Adipocyte (in vitro differentiated cells): ENCODE results near the gene TCERG1L.

Source experiments
- DNase-seq: peaks from one replicate; pipeline ENCODE4 v3.0.0-alpha.2; 2015; ENCODE audit warnings: low read depth
- H3K27me3 ChIP-seq: replicated peaks from 2 replicates; pipeline ENCODE4 v1.7.0; 2013; ENCODE audit warnings: mild to moderate bottlenecking, low read length, moderate library complexity; ENCODE audit not compliant: control insufficient read depth, insufficient read depth
- H3K36me3 ChIP-seq: 2 replicates; pipeline ENCODE4 v1.7.0; 2013; ENCODE audit warnings: low read length, mild to moderate bottlenecking, moderate library complexity; ENCODE audit not compliant: control insufficient read depth, insufficient read depth, severe bottlenecking
- H3K4me1 ChIP-seq: 2 replicates; pipeline ENCODE4 v1.7.0; 2013; ENCODE audit warnings: mild to moderate bottlenecking, low read length, moderate library complexity; ENCODE audit not compliant: control insufficient read depth, insufficient read depth
- H3K4me3 ChIP-seq: 2 replicates; pipeline ENCODE4 v1.7.0; 2013; ENCODE audit warnings: mild to moderate bottlenecking, low read length, moderate library complexity
- H3K9ac ChIP-seq: 2 replicates; pipeline ENCODE4 v1.7.0; 2013; ENCODE audit warnings: mild to moderate bottlenecking, low read length, moderate library complexity
- H3K9me3 ChIP-seq: 2 replicates; pipeline ENCODE4 v1.7.0; 2013; ENCODE audit warnings: mild to moderate bottlenecking, low read length, moderate library complexity; ENCODE audit not compliant: control insufficient read depth

Gene TCERG1L

DNA sequence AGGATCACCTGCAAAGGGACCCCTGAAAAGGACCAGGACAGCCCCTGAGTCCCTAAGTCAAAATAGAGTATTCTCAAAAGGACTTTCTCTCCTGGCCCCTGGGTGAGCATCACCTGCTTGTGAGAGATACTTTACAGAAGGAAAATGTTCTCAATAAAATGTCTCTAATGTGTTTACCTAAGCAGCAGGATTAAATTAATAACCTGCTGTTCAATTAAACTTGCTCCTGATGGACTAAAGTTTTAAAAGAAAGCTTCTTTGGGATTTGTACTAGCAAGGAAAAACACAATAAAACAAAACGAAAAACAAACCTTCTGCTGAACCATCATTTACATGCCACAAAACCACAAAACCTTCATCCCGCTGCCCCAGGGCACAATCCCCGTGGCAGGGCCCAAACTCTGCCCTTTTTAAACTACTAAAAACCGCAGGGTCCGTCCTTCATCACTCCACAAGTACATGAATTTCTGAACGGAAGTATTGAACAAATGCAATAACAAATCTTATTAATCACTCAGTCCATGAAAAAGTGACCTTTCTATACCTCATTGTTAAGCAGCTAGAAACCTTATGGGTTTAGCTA is 197.7 kb downstream of the TCERG1L start:
- no peaks in the 10 kb centered on the region for H3K9me3 ChIP-seq

DNA sequence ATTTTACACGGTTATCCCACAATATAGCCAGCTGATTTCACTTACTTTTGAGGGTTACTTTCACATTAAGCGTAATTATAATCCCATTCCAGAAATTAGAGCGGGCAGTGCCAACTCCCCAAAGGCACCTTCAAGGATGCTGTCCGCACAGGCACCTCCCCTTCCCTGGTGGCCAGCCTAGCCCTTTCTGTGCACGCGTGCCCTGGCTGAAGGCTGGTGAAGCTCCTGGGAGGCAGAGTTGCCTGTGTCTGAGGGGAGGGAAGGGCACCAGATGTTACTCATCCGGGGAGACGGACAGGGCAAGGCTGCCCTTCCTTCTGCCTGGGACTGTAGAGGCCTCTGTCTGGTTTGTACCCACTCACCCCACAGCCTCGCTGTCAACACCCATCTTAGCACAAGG is 198.4 kb downstream of the TCERG1L start:
- no peaks in the 10 kb centered on the region for H3K36me3 ChIP-seq
- H3K4me1 ChIP-seq = no peaks in the 10 kb centered on the region
- no peak overlapping the region for H3K4me3 ChIP-seq
- peaks cover 4% of the 10 kb centered on the region for H3K9me3 ChIP-seq
- H3K9ac ChIP-seq = no peak overlapping the region
- DNase-seq = no peak
- no peaks in the 10 kb centered on the region for H3K27me3 ChIP-seq

More for the DNA sequence above, 197.7 kb downstream of the TCERG1L start:
- no peaks in the 10 kb centered on the region for H3K36me3 ChIP-seq
- no peaks in the 10 kb centered on the region for H3K4me1 ChIP-seq
- no peak overlapping the region for H3K9ac ChIP-seq
- no peak for DNase-seq
- no peaks in the 10 kb centered on the region for H3K27me3 ChIP-seq
- no peak overlapping the region for H3K4me3 ChIP-seq

GRCh38 chr10:131112691-131113090 is 198.8 kb downstream of the TCERG1L start:
- H3K4me3 ChIP-seq = no peak overlapping the region

DNA sequence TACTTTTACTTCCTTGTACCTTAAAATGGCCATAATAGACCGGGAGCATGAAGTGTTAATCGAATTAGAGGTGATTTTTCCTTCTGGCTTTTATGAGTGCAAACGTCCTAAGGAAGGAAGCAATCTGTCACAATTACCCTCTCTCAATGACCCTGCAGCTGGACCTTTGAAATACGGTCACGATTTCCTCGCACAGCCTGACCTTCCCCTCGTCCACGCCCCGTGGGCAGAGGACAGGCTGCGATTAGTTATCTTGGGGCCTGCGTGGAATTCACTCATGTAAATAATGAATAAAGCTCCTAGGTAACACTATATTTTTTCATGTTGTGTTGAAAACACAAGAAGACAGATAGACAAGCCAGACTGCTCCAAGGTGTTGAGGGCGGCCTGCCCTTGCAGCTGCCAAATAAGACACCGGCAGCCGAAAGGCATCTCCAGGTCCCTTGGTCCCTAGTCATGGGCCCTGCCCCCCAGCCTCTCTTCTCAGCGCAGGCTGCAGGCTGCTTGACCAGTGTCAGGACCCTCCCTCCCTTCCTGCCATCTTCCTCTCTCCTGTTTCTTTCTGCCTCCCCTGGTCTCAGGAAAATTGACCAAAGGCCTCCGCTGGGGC is 199.9 kb downstream of the TCERG1L start:
- H3K9me3 ChIP-seq = peaks cover 6% of the 10 kb centered on the region
- no peak overlapping the region for H3K9ac ChIP-seq
- DNase-seq = no peak

More at GRCh38 chr10:131112691-131113090, 198.8 kb downstream of the TCERG1L start:
- Histone ChIP-seq H3K9ac (no peak overlapping the region), H3K27me3 (no peaks in the 10 kb centered on the region), H3K36me3 (no peaks in the 10 kb centered on the region), H3K9me3 (peaks cover 6% of the 10 kb centered on the region), H3K4me1 (no peaks in the 10 kb centered on the region)
- DNase-seq = no peak

GRCh38 chr10:131111007-131111406 is 200.5 kb downstream of the TCERG1L start:
- H3K9ac ChIP-seq = no peak overlapping the region
- DNase-seq = no peak

More for the DNA sequence above, 199.9 kb downstream of the TCERG1L start:
- Histone ChIP-seq H3K4me3 (no peak overlapping the region), H3K4me1 (no peaks in the 10 kb centered on the region), H3K36me3 (no peaks in the 10 kb centered on the region), H3K27me3 (no peaks in the 10 kb centered on the region)

DNA sequence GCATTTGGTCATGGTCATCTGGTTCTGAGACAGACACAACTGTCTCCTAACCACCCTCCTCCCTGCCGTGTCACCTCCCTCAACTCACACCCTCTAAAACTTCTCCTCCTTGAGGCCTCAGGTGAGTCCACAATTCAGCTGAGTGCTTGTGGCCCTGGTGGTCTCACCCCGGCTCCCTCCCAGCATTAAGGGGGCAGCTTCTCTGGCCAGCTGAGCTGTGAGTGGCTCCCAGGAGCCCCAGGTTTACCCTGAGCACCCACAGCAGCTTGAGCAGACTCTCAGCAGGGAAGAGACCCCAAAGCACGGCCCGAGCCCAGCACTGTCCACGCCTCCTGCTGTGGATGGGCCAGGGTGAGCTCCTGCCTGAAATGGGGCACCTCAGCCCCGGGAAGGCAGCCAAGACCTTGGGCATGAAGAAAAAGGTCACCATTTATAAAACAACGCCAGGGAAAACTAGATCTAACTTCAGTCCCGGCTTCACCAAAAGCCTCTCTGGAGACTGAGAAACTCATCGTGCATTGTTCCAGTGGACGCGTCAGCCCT is 201.2 kb downstream of the TCERG1L start:
- no peak overlapping the region for H3K9ac ChIP-seq
- no peaks in the 10 kb centered on the region for H3K36me3 ChIP-seq
- peaks cover 6% of the 10 kb centered on the region for H3K9me3 ChIP-seq
- H3K4me1 ChIP-seq = no peaks in the 10 kb centered on the region
- DNase-seq = no peak
- no peaks in the 10 kb centered on the region for H3K27me3 ChIP-seq
- no peak overlapping the region for H3K4me3 ChIP-seq

More at GRCh38 chr10:131111007-131111406, 200.5 kb downstream of the TCERG1L start:
- no peaks in the 10 kb centered on the region for H3K27me3 ChIP-seq
- no peak overlapping the region for H3K4me3 ChIP-seq
- H3K9me3 ChIP-seq = peaks cover 6% of the 10 kb centered on the region
- no peaks in the 10 kb centered on the region for H3K36me3 ChIP-seq
- H3K4me1 ChIP-seq = no peaks in the 10 kb centered on the region

GRCh38 chr10:131109726-131110125 is 201.8 kb downstream of the TCERG1L start:
- H3K9me3 ChIP-seq = peaks cover 6% of the 10 kb centered on the region
- DNase-seq = no peak
- H3K9ac ChIP-seq = no peak overlapping the region
- H3K4me3 ChIP-seq = no peak overlapping the region
- H3K4me1 ChIP-seq = no peaks in the 10 kb centered on the region
- no peaks in the 10 kb centered on the region for H3K27me3 ChIP-seq
- H3K36me3 ChIP-seq = no peaks in the 10 kb centered on the region

- no peaks in the 10 kb centered on the region for H3K36me3 ChIP-seq
- H3K4me3 ChIP-seq = no peak overlapping the region
- DNase-seq = no peak
- no peak overlapping the region for H3K9ac ChIP-seq
- H3K27me3 ChIP-seq = no peaks in the 10 kb centered on the region
- H3K4me1 ChIP-seq = no peaks in the 10 kb centered on the region
- peaks cover 6% of the 10 kb centered on the region for H3K9me3 ChIP-seq
These were observed 202.2 kb downstream of the TCERG1L start for GRCh38 chr10:131109291-131109690.

- peaks cover 9% of the 10 kb centered on the region for H3K9me3 ChIP-seq
- no peak overlapping the region for H3K9ac ChIP-seq
- H3K4me3 ChIP-seq = no peak overlapping the region
- DNase-seq = no peak
- H3K4me1 ChIP-seq = no peaks in the 10 kb centered on the region
- no peaks in the 10 kb centered on the region for H3K27me3 ChIP-seq
- no peaks in the 10 kb centered on the region for H3K36me3 ChIP-seq
These were observed 203.6 kb downstream of the TCERG1L start for GRCh38 chr10:131107970-131108369.

- Histone ChIP-seq H3K4me3 (no peak overlapping the region), H3K36me3 (no peaks in the 10 kb centered on the region), H3K9ac (no peak overlapping the region), H3K27me3 (no peaks in the 10 kb centered on the region), H3K4me1 (no peaks in the 10 kb centered on the region), H3K9me3 (peaks cover 3% of the 10 kb centered on the region)
- DNase-seq = no peak
These were observed 208.8 kb downstream of the TCERG1L start for GRCh38 chr10:131102676-131103075.

GRCh38 chr10:131102147-131102546 is 209.4 kb downstream of the TCERG1L start:
- DNase-seq = no peak
- H3K36me3 ChIP-seq = no peaks in the 10 kb centered on the region
- no peaks in the 10 kb centered on the region for H3K4me1 ChIP-seq
- H3K27me3 ChIP-seq = no peaks in the 10 kb centered on the region
- H3K9ac ChIP-seq = no peak overlapping the region
- no peak overlapping the region for H3K4me3 ChIP-seq
- peaks cover 3% of the 10 kb centered on the region for H3K9me3 ChIP-seq
